ENCODE measurements around the gene CLASP2.
"Not testable (repeated sequence)": the region's sequence is repeated elsewhere in the genome, so short reads cannot be mapped to it uniquely, and the experiment has no call there.

CLASP2 gene

DNA sequence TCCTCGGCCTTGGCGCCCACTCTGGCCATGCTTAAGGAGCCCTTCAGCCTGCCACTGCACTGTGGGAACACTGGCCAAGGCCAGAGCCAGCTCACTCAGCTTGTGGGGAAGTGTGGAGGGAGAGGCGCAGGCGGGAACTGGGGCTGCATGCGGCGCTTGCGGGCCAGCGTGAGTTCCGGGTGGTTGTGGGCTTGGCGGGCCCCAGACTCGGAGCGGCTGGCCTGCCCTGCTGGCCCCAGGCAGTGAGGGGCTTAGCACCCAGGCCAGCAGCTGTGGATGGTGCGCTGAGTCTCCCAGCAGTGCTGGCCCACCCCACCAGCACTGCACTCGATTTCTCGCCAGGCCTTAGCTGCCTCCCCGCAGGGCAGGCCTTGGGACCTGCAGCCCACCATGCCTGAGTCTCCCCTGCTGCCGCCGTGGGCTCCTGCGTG, 264.7 kb downstream of the CLASP2 start:
- DNase-seq (ENCODE audit: low spot score), result no peak

DNA sequence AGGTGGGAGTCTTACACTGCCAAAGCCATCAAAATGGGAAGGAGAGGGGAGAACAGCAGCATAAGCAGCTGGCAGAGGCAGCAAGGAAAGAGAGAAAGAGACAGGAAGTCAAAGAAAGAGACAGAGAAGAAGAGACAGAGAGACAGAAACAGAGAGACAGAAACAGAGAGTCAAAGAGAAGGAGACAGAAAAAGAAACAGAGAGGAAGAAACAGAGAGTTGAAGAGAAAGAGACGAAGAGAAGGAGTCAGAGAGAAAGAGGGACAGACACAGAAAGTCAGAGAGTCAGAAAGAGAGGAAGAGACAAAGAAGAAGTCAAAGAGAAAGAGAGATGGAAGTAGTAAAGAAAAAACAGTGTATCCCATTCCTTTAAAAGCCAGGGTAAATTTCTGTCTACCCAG, 266.1 kb downstream of the CLASP2 start:
- not testable (repeated sequence) for DNase-seq (ENCODE audit: low spot score)

DNA sequence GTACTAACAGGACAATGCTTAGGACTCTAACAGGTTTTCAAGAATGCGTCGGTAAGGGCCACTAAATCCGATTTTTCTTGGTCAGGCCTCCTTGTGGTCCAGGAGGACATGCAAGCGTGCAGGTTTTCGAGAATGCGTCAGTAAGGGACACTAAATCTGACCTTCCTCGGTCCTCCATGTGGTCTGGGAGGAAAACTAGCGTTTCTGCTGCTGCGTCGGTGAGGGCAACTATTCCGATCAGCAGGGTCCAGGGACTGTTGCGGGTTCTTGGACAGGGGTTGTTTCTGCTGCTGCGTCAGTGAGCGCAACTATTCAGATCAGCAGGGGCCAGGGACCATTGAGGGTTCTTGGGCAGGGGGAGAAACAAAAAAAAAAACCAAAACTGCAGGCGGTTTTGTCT, 270.1 kb downstream of the CLASP2 start:
- DNase-seq (ENCODE audit: low spot score), result no peak

DNA sequence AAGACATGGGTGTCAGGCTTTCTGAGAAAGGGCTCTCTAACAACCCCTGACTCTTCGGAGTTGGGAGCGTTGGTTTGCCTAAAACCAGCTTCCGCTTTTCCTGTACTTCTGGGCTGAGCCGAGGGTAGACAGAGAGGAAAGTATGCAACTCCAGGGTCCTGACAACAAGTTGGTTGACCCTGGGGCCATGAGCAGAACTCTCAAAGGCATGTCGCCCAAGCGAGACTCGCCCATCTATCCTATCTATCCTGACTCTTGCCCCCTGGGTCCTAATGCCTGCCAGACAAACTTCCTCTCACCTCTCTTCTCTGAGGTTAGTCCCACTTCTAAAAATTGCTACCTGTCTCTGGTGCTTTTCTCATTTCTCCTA, 270.8 kb downstream of the CLASP2 start:
- DNase-seq (ENCODE audit: low spot score), result not testable (repeated sequence)
